Measurements from ENCODE around the gene SLMAP.
"Not testable (repeated sequence)": the region's sequence is repeated elsewhere in the genome, so short reads cannot be mapped to it uniquely, and the experiment has no call there.

SLMAP gene

GRCh38 chr3:57837686-57838085, 81.6 kb downstream of the SLMAP start:
- no peak for DNase-seq

DNA sequence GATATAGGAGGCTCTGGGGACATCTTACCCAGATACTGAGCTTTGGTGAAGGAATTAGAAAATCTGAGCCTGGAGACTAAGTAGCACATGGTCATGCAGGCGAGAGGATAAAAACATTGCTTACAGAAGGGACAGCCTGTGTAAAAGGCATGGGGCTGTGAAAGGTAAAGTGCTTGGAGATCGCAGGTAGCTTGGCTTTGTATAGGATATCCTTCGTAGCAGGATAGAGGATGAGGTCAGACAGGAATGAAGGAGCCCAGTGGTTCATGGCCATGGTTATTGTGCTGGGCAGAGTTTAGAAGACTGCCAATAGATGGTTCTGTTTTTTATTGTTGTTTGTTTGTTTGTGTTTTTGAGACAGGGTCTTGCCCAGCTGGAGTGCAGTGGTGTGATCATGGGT, 82.5 kb downstream of the SLMAP start:
- no peak for DNase-seq

GRCh38 chr3:57840473-57840872, 84.4 kb downstream of the SLMAP start:
- no peak for DNase-seq

- no peak for DNase-seq
Observed at GRCh38 chr3:57841818-57842217, 85.7 kb downstream of the SLMAP start.

DNA sequence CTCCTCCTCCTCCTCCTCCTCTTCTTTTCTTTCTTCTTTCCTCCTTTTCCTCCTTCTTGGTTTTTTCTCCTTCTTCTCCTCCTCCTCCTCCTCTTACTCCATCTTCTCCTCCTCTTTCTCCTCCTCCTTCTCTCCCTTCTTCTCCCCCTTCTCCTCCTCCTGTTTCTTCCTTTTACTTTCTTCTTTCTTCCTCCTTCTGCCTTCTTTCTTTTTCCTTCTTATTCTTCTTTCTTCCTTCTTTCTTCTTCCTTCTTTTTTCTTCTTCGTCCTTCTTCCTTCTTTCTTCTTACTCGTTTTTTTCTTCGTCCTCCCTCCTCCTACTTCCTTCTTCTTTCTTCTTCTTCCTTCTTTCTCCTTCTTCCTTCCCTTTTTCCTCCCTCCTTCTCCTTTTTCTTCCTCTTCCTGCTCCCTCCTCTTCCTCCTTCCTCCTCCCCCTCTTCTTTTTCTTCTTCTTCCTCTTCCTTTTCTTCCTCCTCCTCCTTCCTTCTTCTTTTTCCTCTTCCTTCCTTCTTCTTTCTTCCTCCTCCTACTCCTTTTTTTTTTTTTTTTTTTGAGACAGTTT, 92.1 kb downstream of the SLMAP start:
- DNase-seq: no peak

DNA sequence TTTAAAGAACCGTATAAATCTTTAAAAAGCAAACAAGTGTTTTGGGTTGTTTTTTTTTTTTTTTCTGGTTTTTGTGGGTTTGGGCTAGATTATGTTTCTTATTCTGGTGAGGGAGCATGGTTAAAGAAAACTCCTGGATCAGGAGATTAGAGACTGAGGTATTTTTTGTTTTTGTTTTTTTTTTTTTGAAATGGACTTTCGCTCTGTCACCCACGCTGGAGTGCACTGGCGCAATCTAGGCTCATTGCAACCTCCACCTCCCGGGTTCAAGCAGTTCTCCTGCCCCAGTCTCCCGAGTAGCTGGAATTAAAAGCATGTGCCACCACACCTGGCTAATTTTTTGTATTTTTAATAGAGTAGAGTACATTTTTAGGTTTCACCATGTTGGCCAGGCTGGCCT, 95.2 kb downstream of the SLMAP start:
- DNase-seq: no peak

GRCh38 chr3:57852896-57853295, 96.8 kb downstream of the SLMAP start:
- no peak for DNase-seq

- DNase-seq: no peak
Observed at GRCh38 chr3:57855281-57855680, 99.2 kb downstream of the SLMAP start.

- no peak for DNase-seq
Observed at GRCh38 chr3:57855943-57856342, 99.8 kb downstream of the SLMAP start.

DNA sequence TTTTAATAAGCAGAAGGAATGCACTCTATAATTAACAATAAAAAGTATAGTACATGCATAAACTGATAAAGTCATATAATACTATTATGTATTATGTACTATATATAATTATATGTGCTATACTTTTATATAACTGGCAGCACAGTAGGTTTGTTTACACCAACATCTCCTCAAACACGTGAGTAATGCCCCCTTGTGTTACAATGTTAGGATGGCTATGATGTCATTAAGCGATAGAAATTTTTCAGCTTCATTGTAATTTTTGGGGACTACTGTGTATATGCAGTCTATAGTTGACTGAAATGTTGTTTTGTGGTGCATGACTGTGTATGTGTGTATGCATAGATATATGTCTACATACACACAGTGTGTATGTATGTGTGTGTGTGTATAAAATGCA, 100.6 kb downstream of the SLMAP start:
- no peak for DNase-seq

- no peak for DNase-seq
Observed at GRCh38 chr3:57862894-57863293, 106.8 kb downstream of the SLMAP start.

DNA sequence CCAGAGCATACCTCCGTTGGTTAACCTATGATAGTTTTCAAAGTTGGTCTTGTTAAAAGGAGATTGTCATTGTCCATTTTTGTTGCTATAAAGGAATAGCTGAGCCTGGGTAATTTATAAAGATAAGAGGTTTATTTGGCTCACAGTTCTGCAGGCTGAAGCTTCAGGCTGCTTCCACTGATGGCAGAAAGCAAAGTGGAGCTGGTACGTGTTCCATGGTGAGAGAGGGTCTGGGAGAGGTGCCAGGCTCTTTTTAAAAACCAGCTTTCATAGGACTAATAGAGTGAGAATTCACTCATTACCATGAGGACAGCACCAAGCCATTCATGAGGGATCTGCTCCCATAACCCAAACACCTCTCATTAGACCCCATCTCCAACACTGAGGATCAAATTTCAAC, 107.3 kb downstream of the SLMAP start:
- DNase-seq: no peak

GRCh38 chr3:57864853-57865252, 108.7 kb downstream of the SLMAP start:
- no peak for DNase-seq

DNA sequence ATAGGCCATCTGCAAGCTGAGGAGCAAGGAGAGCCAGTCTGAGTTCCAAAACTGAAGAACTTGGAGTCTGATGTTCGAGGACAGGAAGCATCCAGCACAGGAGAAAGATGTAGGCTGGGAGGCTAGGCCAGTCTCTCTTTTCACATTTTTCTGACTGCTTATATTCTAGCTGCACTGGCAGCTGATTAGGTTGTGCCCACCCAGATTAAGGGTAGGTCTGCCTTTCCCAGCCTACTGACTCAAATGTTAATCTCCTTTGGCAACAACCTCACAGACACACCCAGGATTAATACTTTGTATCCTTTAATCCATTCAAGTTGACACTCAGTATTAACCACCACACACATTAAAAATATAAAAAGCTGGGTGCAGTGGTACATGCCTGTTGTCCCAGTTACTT, 113.0 kb downstream of the SLMAP start:
- not testable (repeated sequence) for DNase-seq

DNA sequence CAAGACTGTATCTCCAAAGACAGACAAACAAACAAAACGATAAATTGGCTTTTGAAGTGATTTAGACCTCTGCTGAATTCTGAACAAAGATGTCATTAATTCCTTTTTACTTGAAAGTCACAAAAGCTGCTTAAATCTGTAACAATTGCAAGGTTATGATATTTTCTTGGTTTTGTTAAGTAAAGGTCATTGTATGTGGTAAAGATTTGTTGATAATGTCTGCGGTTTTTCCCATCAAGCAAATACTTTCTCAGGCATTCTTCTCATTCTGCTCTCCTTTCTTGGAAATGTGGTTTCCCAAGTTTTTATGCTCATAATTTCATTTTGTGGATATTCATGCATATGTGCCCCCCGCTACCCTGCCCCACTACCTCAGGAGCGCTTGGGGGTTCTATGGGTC, 116.5 kb downstream of the SLMAP start:
- no peak for DNase-seq

GRCh38 chr3:57876632-57877031, 120.5 kb downstream of the SLMAP start:
- no peak for DNase-seq

GRCh38 chr3:57877116-57877515, 121.0 kb downstream of the SLMAP start:
- DNase-seq: no peak

GRCh38 chr3:57884436-57884835, 128.3 kb downstream of the SLMAP start:
- DNase-seq: not testable (repeated sequence)

GRCh38 chr3:57889807-57890206, 133.7 kb downstream of the SLMAP start:
- DNase-seq: no peak

DNA sequence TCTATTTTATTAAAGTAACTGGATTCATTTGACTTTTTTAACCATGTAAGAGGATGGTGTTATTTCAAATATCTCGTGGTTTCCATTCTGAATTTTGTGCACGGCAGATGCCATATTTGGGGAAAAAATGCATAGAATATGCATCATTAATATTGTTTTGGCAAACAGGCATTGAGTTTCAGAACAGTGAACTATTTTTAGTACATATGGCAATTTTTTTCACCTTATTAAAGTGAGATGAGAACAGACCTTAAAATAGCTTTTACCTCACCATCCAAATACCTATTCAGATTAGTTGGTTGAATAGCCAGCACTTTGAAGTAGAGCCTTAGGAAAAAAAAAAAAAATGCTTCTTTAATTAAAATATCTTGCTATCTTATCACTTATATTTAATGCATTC, 134.8 kb downstream of the SLMAP start:
- DNase-seq: no peak

GRCh38 chr3:57892423-57892822, 136.3 kb downstream of the SLMAP start:
- no peak for DNase-seq

- DNase-seq: no peak
Observed at GRCh38 chr3:57893156-57893555, 137.0 kb downstream of the SLMAP start.

DNA sequence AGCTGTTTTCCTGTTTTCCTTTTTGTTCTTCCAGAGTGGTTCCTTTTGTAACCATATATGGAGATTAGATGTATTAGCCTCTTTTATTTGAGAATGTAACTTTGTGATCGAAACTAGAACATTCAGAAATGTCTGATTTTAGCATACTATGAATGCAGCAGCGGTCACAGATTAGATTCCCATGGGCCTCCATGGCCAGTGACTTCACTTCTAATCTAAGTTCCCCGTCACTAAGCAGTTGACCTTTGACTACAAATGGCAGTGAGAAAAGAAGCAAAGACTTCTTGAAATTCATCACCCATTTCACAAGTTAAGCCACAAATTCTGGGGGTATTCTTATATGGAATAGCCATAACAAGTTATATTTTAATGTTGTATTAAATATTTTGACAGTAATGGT, 137.6 kb downstream of the SLMAP start:
- no peak for DNase-seq

DNA sequence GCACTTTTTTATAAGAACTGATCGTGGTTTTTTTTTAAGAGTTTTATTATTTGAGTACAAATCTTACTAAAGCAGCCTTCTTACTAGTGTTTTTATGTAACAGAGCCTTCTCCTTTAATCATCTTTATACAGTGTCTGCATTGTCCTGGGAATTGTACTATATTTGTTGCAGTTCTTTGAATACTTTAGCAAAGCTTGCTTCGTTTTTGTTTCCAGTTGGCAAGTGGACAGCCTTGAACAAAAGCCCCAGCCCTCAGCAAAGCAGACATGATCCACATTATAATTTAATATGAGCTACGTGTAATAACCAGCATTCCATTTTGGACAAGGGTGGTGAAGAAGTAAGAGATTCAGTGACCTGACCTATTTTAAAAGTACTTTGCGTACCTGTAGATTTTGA, 139.9 kb downstream of the SLMAP start:
- DNase-seq: no peak

GRCh38 chr3:57896691-57897090, 140.6 kb downstream of the SLMAP start:
- no peak for DNase-seq

GRCh38 chr3:57900786-57901185, 144.7 kb downstream of the SLMAP start:
- no peak for DNase-seq

Measured in NCI-H446 (cell line).